GM04503 (cell line): ENCODE data around the gene SH3PXD2A.

ENCODE experiments used
- DNase-seq: peaks from one replicate; pipeline ENCODE4 v3.0.0-alpha.2; 2012; ENCODE audit warnings: low read depth

SH3PXD2A gene

GRCh38 chr10:103722632-103723031 is 132.7 kb downstream of the SH3PXD2A start:
- DNase-seq = no peak

DNA sequence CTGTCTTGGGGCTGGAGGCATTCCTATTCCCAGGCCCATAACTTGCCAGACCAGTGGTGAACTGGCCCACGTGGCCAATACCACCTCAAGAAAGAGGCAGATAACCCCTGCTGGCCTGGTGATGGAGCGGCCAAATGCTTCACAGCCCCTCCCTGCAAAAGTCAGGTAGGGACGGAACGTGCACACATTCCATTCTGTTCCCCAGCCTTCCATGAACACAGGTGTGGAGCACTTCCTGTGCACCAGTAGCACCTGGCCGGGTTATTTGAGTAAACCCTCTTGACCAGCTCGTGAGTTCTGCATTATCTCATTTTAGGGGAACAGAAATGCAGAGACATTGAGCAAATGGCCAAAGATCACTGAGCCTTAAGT is 134.4 kb downstream of the SH3PXD2A start:
- DNase-seq = no peak

GRCh38 chr10:103720328-103720963 is 134.9 kb downstream of the SH3PXD2A start:
- DNase-seq = no peak

GRCh38 chr10:103719036-103719435 is 136.3 kb downstream of the SH3PXD2A start:
- DNase-seq = no peak

- DNase-seq = no peak
These were observed 137.1 kb downstream of the SH3PXD2A start for GRCh38 chr10:103718247-103718620.

- DNase-seq = no peak
These were observed 137.8 kb downstream of the SH3PXD2A start for GRCh38 chr10:103717341-103718246.

- DNase-seq = no peak
These were observed 138.9 kb downstream of the SH3PXD2A start for GRCh38 chr10:103716206-103717160.

- peak; percentile 81 for DNase-seq
These were observed 139.9 kb downstream of the SH3PXD2A start for GRCh38 chr10:103715430-103715829.

DNA sequence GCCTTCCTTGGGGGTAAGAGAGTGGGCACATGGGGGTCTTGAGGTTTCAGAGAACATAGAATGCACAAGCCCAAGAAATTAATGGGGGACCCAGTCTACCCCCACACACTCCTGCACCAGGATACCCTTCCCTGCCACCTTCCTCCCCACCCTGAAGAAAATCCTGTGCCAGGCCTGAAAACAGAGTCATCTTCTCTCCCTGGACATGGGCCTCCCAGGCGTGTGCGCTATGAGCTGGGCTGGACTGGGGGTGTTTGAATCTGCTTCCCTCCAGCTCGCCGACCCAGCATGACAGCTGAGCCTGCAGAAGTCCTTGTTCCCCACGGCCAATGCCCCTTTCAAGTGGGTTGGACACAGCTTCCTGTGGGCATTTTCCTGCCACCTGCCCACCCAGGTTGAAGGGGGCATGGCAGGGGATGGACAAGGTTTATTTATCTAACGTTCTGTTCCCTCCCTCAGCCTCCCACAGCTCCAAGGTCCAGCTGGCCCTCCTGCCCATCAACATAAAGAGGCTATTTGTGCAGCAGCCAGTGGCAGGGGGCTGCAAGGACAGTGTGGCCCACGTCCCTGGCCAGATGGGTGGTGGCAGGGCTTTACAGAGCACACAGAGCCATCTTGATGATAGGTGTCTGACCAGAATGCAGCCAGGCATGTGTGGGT is 141.0 kb downstream of the SH3PXD2A start:
- DNase-seq = no peak

GRCh38 chr10:103713676-103714075 is 141.7 kb downstream of the SH3PXD2A start:
- DNase-seq = no peak

- DNase-seq = no peak
These were observed 142.4 kb downstream of the SH3PXD2A start for GRCh38 chr10:103712898-103713498.

DNA sequence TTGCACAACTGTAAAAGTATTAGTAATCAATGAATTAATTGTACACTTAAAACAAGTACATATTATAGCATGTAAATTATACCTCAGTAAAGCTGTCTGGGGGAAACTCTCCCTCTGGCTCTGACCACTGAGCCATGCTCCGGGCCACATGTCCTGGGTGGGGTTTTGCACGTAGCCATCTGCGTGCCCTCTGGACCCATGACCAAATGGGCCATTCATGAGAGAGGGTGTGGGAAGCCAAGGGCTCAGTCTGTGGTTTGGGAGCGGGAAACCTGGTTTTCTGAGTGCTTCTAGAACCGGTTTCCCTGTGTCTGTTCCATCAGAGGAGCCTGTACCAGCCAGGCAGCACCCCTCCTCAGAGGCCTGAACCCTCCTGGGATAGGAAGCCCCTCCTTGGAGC is 143.2 kb downstream of the SH3PXD2A start:
- DNase-seq = no peak

- no peak for DNase-seq
These were observed 143.9 kb downstream of the SH3PXD2A start for GRCh38 chr10:103711351-103711994.

GRCh38 chr10:103710490-103710889 is 144.9 kb downstream of the SH3PXD2A start:
- DNase-seq = no peak

DNA sequence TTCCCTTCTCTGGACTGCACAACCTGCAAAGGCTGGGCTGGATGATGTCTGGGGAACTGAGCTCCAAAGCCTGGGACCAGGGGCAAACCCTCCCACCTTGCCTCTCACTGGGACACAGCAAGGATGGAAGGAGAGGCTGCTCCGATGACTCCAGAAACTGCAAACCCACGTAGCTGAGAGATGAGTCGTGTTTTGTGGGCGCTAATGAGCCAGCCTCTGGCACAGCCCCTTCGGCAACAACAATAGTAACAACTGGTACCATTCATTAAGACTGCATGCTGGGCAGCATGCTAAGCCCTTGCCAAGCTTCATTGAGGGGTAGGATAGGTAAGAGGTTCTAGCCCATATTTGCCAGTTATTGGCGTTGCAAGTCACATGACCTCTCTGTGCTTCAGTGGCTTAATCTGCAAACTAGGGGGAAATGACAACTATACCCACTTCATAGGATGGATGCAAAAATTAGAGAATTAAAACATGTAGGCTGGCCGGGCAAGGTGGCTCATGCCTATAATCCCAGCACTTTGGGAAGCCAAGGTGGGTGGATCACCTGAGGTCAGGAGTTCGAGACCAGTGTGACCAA is 145.9 kb downstream of the SH3PXD2A start:
- DNase-seq = no peak

DNA sequence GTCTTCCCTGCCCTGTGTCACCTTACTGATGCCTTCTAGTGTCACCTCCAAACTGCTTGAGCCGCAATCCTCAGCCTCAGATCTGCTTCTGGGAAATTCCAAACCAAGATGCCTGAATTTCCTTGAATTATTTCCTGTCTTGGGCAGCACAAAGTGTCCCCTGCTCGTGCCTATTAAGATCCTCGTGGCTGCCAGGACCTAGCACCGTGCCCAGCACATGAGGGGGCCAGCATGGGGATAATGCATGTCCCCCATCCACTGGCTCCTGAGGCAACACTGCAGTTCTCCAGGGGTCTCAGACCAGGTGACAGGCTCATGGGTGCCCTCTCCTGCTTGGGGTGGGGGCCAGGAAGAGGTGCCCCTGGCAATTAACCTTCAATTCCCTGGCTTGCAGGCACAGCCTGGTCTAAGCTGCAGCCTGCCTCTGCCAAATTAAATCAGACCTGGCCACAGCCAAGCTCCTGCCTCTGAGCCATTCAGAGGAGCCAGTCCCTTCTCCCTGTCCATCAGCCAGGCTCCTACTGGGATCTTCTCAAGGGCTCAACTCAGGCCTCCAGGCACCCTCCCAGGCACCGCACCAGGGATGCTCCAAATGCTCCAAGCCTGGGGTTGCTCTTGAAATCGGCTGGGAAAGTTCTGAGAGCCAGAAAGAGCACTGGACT is 146.6 kb downstream of the SH3PXD2A start:
- DNase-seq = no peak

DNA sequence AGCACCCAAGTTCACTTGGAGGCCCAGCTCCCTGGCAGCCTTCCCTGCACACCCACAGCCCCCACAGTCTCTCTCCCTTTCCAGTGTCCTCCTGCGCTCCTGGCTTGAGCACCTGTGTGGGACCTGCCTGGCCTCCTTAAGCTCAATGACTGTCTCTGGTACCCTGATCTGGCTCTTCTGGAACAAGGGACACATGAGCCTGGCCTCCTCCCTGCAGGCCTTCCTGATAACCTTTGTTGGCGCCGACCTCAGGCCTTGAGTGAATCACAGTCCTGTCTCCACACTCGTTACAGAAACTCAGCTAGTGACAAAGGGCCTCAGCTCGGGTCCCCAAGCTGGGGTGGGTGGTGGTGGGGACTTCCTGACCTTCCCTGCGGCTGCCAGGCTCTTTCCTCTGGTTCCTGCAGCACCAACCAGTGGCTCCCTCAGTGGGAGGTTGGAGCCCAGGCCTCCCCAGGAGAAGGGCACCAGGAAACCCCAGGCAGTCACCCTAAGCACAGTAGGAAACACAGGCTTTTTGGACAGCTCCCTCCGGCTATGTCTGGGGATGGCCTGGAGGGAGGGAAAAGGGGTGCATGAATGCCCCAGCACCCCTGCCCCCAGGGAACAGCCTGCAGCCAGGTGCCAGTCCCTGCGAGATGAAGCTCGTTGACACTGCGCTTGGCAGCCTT is 147.3 kb downstream of the SH3PXD2A start:
- DNase-seq = no peak

DNA sequence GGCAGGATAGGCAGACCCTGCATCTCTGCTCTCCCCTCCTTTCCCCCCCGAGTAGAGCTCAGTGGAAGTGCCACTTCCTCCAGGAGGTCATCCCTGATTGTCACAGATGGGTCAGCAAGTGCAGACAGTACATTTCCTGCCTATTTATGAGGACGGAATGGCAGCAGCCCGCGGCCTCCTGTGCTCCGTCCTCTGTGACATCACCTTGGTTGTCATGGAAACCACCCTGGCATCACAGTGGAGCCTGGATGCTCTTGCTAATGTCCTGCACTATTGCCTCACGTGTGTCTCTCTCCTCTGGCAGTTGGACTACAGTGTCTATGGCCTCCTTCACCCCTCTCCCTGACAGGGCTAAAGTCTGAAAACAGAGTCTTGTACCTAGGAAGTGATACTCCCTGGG is 148.6 kb downstream of the SH3PXD2A start:
- DNase-seq = no peak

DNA sequence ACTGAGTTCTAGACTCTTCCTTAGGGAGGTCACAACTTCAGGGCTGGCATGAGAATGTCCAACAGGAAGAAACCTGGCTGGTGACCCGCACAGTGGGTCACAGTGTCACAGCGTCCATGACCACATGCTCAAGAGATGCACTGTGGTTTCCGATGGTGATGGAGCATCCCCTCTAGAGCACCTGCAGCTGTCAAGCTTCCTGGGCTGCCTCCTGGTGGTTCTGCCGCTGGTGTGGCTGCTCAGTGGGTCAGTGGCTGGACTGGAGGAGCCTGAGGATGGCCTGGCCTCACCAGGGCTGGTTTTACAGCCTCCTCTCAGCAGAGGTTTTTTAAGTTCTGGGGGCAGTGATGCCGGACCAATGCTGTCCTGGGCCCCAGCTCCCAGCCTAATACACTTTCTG is 149.3 kb downstream of the SH3PXD2A start:
- no peak for DNase-seq
